ENCODE data around the gene DNAJC7.

The DNAJC7 gene

DNA sequence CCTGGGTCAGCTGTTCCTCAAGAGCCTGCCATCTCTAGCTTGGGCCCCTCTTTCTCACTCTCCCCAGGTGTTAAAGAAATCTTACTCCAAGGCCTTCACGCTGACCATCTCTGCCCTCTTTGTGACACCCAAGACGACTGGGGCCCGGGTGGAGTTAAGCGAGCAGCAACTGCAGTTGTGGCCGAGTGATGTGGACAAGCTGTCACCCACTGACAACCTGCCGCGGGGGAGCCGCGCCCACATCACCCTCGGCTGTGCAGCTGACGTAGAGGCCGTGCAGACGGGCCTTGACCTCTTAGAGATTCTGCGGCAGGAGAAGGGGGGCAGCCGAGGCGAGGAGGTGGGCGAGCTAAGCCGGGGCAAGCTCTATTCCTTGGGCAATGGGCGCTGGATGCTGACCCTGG is 43.8 kb downstream of the DNAJC7 start:
- no peak for DNase-seq

DNA sequence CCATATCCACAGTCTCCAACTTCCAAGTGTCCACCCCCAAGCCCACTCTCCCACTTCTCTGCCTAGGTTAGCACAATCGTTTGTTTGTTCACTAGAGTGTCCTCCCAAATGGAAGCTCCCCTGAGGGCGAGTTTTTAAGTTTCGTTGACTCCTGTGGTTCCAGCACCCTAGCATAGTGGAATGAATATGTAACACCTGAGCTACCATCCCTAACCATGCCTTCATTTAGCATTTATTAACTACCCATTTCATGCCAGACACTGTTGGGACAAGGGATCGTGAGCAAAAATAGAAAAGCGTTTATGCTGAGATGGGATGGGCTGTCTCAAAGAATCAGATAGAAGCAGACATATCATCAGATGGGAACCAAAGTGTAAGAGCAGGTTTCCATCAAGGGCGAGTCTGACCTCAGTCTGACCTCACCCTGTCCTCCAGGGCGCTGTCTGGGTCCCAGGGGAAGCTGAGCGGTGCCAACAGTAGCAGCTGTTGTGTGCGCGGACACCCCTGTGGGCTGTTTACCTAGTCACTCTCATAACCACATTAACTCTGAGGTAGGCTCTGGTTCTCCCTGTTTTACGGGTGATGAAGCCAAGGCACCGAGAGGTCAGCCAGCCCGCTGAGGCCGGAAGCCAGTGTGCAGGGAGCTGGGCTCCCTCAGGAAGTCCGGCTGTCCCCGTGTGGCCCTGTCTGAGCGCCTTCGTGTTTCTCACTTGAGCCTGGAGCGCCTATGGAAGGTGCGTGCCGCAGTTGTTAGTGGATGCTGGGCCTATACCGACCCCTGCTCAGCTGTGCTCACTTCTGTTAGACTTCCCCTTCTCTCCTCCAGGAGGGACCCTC is 44.5 kb downstream of the DNAJC7 start:
- DNase-seq, result peak; percentile 74

DNA sequence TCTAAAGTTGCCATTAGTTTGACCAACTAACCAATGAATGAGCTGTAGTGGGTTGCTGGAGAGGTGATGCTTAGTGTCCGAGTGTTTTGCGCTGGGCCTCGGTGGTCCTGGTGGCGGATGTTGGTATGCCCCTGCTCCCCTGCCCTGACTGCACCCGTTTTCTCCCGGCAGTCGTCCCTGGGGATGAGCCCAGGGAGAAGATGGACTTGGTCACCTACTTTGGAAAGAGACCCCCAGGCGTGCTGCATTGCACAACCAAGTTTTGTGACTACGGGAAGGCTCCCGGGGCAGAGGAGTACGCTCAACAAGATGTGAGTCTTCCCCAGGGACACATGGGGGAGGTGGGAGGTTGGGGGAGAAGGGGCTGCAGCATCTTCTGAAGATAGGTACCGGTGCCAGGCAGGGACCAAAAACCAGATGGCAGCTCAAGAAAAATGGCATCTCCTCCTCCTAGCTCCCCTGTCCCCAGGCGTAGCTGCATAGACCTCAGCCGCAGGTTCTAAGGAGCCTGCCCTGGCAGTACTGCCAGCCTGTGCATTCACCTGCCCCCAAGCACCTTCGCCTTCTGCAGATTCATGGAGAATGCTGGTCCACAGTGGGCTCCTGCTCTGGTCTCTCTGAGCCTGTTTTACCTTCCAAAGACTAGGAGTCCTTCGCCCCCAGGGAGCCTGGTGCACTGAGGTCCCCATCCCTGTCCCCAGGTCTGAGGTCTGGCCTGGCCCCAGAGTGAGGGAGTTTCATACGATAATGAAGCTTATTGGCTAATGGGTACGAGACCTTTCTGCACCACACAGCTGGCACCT is 45.3 kb downstream of the DNAJC7 start:
- no peak for DNase-seq

DNA sequence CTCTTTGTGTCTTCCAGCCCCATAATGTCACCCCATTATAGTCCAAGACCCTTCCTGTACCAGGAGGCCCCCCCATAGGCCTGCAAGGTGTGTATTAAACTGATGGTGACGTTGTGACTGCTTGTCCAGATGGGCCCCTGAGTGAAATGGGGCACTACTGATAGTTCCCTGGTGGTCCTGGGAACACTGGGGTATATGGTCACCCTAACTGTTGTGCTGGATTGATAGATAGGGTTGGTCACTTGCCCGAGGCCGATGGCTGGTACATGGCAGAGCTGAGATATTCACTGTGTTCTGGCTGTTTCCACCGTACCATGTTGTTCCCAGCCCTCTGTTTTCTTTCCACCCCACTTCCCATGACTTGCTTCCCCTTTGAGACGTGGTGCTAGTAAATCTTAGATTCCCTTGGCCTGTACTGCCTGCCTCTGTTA is 46.3 kb downstream of the DNAJC7 start:
- no peak for DNase-seq

DNA sequence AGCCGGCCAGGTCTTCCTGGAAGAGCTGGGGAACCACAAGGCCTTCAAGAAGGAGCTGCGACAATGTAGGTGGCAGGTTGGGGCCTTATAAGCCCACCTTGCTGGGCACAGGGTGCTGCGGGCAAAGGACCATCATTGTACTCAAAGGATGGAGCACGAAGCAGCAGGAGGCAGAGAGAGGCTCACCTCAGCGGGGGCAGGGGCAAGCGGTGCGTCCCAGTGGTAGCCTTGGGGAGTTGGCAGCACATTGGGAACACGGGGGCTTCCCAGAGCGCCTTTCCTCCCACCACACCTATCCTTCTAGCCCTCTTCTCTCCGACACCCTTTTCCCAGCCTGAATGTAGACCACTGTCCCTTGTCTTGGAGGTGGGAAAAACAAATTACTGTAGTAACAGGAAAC is 48.6 kb downstream of the DNAJC7 start:
- DNase-seq, result no peak

DNA sequence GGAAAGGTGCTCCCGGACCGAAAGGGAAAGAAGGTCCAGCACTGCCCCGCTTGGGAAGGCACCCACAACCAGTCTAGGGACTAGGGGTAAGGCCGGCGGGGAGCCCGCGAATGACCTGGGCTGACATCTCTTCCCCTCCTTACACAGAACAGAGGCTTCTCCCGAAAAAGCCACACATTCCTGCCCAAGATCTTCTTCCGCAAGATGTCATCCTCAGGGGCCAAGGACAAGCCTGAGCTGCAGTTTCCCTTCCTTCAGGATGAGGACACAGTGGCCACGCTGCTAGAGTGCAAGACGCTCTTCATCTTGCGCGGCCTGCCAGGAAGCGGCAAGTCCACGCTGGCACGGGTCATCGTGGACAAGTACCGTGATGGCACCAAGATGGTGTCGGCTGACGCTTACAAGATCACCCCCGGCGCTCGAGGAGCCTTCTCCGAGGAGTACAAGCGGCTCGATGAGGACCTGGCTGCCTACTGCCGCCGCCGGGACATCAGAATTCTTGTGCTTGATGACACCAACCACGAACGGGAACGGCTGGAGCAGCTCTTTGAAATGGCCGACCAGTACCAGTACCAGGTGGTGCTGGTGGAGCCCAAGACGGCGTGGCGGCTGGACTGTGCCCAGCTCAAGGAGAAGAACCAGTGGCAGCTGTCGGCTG is 49.2 kb downstream of the DNAJC7 start:
- DNase-seq, result no peak

DNA sequence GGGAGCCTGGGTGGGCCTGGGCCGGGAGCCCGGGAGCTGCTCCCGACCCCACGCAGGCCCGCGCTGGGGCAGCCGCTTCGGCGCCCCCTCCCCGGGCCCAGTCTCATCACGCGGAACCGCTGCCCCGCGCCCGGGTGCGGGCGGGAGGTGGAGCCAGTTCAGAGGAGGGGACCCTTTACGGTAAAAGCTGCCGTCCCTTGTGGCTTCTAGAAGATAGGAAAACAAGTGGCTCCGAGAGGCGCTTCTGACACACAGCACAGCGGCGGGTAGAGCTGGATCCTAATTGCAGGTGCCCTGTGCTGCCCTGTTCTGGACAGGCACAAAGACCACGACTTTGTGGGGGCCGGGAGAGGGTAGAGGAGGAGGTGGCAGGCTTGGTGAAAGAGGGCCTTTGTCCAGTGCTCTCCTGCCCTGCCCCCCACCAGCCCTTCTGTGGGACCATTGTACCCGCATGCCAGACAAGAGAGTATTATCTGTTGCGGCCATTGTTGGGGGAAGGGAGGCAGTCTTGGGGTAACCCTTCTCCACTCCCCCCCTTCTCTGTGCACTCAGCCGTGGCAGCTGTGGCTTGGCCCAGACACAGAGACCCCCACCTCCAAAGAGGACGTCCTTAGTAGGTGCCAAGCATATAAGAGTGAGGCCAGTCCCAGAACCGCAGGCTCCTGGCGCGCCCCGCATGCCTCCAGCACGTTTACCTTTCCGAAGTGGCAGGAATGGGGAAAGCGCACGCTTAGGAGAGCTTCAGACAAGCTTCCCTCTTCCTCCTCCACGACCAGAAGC is 49.9 kb downstream of the DNAJC7 start:
- DNase-seq, result no peak

DNA sequence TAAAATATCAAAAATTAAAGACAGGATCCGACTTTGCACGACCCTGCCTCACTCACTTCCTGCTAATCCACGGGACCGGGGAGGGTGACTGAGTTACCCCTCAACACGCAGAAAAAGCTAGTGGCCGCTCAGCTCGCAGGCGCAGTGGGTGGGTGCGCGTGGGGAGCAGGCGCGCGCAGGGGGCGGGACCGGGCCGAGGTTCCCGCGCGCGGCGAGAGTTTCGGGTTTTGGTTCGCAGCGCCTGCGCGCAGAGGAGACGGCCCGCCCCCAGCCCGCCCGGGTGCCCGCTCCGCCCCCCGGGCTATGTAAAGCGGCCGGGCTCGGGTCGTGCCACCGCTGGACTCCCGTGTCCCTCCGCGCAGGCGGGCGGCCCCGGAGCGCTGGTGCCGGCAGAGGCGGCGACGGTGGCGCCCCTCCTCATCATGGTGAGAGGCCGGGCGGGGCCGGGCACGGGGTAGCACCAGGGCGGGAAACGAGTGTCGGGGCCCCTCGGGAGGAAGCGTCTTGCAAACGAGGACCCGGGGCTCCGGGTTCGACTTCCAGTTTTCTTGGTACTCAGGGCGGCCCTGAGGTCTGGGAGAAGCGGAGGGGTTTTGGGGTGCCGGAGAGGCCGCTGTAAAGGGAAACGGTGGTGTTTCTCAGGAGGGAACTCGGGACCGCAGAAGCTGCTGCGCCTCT is 50.6 kb downstream of the DNAJC7 start, which contains the start of gene CNP:
CNP (plus strand) TSS at position 333 of the 678 bp plus-strand sequence; CDS start at position 423, 90 bp downstream.
- peak; percentile 54 for DNase-seq

DNA sequence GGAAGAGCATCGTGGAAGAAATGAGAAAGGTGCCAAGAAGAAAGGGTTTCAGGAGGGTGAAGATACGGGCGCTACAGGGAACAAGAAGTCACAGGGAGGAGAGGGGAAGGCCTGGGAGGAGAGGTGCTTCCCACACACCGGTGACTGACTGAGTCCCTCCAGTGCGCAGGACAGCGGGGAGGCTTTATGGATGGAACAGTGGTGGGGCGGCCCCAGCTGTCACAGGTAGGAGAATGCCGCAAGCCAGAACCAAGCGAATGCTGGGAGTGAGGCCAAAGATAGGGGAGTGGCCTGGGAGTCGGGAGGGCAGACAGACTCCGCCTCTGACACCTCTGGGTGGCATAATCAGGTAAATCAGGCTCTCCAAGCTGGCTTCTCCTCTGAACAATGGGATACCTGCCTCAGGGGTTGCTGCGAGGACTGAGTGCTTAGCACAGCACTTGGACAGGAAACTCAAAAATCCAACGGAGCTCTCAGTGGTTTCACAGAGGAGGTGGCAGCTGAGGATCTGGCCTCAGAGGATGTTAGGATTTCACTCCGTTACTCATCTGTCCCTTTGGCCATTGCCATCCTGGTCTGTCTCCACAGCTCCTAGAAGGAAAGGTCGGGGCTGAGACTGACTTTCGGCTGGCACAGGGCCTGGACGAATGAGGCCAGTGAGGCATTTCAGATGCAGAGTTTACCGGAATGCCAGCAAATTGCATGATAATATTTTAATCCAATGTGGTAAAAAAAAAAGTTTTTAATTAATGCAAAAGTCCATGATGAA is 51.4 kb downstream of the DNAJC7 start:
- peak; percentile 91 for DNase-seq

DNA sequence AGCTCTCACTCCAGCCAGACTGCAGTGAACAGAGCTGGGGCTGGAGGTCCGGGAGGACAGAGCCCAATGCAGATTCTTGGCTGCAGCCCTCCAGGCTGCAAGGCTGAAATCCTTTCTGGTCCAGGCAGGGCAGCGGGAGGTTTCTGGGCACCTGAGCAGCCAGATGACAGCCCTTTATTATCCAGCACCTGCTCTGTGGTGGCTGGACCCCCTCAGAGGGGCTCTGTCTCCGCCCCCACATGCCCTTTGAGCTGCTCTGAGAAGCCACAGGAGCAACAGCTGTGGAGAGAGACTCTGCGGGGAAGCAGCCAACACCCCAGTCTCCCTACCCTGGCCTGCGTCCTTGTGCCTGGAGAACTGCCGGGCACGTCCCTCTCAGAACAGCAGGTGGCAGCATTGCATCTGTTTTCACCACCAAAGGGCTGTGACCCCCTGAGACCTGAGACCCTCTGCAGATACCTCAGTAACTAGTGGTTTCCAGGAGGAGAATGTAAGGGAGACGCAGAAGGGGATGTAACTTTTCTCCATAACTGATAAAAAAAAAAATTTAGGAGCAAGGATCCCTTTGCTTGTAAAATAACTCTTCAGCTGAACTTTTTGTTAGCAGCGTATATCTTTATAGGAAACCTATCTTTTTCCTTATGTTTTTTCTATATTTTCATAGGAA is 54.3 kb downstream of the DNAJC7 start:
- DNase-seq, result no peak

DNA sequence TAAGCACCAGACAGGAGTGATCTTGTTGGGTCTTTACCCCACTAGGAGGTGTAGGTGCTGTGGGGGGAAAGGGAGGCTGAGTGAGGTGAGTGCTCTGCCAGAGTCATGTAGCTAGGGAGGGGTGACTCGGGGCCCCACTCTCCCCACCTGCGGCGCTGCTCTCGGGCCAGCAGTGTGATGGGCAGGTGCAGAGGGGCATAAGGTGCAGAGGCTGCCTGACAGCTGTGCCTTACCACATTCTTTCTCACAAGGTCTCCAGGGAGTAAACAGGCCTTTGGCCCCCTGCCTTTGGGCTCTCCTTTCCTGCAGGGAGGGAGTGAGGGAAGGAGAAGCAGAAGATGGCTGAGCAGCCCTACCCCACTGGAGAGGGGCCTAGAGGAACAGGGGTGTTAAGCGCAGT is 55.1 kb downstream of the DNAJC7 start:
- DNase-seq, result no peak

DNA sequence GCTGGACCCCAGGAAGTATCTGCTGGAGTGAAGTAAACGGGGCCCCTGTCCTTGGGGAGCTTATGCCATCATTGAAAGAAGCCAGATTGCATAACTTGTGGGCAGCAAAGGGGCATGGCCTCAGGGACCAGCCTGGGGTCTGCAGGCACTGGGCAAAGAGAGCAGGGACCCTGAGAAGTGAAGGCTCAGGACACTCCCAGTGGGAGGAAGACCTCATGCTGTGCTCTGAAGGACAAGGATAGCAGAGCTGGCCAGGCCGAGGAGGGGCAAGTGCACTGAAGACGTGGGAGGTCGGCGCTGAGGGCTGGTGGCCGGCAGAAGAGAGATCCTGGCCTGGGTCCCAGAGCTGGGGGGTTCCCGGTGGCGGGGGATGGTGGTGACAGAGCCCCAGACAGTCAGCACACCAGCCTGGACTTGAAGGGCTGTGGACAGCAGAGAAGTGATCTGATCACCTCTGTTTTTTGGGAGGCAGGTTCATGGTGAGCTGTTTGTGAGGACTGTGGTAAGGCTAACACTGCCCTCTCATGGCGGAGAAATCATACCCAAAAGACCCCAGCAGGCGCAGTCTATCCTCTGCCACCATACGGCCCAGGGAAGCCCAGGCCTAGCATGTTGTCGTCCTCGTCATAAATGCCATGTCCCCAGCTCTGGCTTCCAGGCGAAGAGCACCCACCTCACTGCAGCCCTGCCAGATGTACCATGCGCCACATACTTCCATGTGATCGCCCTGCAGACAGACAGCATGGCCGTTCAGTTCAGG is 57.7 kb downstream of the DNAJC7 start:
- DNase-seq, result no peak

DNA sequence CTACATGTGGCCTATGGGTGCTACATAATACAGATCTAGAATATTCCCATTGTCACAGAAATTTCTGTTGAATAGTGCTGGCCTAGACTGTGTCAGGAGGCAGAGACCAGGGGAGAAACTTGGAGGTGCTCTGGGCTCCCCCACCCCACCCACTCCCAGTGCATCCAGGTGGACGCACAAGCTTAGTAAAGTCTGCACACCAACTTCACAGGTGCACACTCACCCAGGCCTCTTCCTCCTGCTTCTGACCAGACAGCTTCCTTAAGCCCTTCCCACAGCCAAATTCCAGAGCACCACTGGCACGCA is 58.3 kb downstream of the DNAJC7 start:
- DNase-seq, result no peak

DNA sequence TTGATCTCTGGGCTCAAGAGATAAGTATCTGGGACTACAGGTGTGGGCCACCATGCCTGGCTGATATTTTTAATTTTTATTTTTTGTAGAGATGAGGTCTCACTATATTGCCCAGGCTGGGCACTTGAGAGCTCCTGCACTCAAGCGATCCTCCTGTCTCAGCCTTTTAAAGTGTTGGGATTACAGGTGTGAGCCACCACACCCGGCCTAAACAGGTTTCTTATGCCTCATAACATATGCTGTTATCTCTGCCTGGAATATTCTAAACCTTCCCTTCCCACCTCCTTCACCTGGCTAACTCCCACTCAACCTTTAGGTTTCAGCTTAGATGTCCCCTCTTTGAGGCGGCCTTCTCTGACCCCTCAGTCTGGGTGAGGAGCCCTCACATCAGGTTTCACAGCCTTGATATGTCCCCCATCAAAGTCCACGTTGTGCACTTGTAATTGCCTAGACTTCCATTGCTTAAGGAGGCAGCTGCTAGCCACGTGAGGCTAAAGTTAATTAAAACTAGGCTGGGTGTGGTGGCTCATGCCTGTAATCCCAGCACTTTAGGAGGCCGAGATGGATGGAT is 59.3 kb downstream of the DNAJC7 start:
- no peak for DNase-seq

DNA sequence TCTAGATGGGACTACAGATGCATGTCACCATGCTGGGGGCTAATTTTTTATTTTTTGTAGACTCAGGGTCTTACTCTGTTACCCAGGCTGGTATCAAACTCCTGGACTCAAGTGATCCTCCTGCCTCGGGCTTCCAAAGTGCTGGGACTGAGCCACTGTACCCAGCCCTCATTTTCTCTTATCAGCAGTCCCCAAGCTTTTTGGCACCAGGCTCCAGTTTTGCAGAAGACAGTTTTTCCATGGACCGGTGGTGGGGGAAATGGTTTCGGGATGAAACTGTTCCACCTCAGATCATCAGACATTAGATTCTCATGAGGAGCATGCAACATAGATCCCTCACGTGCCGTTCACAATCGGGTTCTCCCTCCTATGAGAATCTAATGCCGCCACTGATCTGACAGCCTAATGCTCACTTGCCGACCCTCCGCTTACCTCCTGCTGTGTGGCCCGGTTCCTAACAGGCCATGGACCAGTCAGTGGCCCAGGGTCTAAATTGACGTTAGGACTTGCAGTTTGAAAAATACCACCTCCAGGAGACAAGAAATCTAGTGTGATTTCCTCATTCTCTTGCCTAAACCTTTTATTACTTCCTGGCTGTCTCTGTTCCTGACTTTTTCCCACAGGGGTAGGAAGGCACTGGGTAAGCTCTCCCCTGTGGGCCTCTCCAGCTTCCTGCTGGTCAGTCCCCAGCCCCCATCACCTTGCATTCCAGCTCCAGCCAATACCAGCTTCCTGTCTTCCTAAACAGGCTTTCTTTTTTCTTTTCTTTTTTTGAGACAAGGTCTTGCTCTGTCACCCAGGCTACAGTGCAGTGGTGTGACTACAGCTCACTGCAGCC is 60.0 kb downstream of the DNAJC7 start:
- DNase-seq, result no peak

DNA sequence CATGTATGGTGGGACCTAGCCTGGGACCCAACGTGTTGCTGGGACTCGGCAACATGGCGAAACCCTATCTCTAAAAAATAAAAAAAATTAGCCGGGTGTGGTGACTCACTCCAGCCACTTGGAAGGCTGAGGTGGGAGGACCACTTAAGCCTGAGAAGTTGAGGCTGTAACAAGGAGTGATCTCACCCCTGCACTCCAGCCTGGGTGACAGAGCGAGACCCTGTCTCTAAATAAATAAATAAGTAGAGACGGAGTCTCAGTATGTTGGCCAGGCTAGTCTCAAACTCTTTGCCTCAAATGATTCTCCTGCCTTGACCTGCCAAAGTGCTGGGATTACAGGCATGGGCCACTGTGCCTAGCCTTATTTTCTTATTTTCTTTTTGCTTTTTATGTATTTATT is 60.7 kb downstream of the DNAJC7 start:
- DNase-seq, result no peak

DNA sequence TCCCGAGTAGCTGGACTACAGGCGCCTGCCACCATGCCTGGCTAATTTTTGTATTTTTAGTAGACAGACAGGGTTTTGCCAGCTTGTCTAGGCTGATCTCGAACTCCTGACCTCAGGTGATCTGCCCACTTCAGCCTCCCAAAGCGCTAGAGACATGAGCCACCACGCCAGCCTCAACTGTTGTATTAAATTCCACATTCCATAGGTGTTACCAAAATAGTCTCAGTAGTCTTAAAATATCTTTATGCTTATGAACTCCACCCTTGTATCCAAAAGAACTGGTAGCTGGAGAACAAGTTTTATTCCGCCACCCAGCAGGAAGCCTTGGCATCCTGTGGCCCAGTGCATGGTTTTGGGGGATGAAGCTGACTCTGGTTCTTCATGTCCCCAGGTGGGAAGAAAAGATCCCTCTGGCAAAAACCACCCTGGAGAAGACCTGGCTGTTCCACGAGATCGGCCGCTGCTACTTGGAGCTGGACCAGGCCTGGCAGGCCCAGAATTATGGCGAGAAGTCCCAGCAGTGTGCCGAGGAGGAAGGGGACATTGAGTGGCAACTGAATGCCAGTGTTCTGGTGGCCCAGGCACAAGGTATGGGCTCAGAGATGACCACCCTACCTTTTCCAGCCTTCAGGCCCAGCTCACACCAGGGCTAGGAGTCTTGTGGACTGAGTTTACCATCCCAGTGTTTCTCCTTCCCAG is 68.3 kb downstream of the DNAJC7 start:
- no peak for DNase-seq

DNA sequence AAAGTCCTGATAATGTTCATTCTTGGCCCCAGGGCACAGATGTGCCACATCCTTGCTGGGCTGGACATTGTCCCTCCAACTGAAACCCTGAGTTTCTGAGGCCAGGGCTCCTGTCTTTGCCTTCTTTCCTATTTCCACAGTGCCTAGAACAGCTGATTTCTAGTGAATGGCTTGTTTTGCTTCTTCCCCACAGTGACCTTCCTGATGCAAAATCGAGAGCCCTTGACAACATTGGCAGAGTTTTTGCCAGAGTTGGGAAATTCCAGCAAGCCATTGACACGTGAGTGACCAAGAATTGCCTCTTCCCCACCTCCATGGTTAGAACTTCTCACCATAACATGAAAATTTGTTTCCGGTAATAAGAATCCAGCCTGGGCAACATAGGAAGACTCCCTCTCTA is 72.3 kb downstream of the DNAJC7 start:
- no peak for DNase-seq
